Measurements from ENCODE around the gene PPCDC.
A peak's percentile ranks its signal among the peaks of the same experiment; 100 is the strongest.

Gene PPCDC

DNA sequence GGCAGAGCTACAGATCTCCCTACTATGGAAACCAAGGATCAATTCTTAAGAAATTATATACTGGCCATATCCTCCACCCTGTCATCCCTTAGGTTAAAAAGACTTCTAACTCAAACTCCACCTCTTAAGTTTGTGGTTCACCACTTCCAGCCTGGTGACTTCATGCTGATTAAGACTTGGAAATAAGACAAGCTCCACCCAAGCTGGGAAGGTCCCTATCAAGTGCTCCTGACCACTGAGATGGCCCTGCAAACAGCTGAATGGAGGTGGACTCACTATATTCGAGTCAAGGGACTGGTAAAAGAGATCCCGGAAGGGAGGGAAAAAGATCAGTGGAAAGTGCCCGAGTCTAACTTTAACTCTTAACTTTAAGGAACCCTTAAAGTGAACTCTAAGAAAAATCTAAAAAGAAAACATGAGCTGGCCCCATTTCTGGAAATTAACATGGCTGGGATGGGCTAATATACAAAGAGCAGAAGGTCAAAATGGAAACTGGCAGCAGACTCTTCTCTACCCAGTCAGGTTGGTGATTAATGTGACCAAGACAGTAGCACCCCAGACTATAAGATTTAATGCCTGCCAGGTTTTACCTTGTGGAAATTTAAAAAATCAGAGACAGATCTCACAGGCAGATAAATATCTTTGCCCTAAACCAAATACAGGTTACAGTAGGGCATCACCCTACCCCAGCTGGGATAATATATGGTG, 43.9 kb downstream of the PPCDC start:
- DNase-seq (peak; percentile 16), ATAC-seq (ENCODE audit: insufficient read depth, low read depth) (peak; percentile 70)
- Histone ChIP-seq H3K36me3 (ENCODE audit: insufficient read depth, low read length) (no peaks in the 10 kb centered on the region), H3K9me3 (ENCODE audit: insufficient read depth, low read length, severe bottlenecking) (no peaks in the 10 kb centered on the region), H3K79me2 (ENCODE audit: insufficient read depth, low read length) (no peaks in the 10 kb centered on the region), H3K9ac (ENCODE audit: low read depth, low read length) (no peak overlapping the region), H2AFZ (ENCODE audit: low read depth, low read length) (no peak overlapping the region), H4K20me1 (ENCODE audit: insufficient read depth, low read length) (no peaks in the 10 kb centered on the region), H3K27me3 (ENCODE audit: insufficient read depth, low read length, poor library complexity) (no peaks in the 10 kb centered on the region), H3K4me3 (ENCODE audit: low read depth in 1 of 2, low read length in 2 of 2) (no peak overlapping the region), H3K4me1 (ENCODE audit: insufficient read depth, low read length) (0 out of 2 replicates have a peak, but pooled peaks cover 8% of the 10 kb centered on the region), H3K27ac (ENCODE audit: low read length) (no peak overlapping the region), H3K4me2 (ENCODE audit: insufficient read depth, low read length) (no peak overlapping the region)
- no peak for TF ChIP-seq EZH2 (IDR thresholded peaks at IDR 0.05; ENCODE audit: borderline replicate concordance, low read depth, low read length, severe bottlenecking)
- TF ChIP-seq, protein P1, sequence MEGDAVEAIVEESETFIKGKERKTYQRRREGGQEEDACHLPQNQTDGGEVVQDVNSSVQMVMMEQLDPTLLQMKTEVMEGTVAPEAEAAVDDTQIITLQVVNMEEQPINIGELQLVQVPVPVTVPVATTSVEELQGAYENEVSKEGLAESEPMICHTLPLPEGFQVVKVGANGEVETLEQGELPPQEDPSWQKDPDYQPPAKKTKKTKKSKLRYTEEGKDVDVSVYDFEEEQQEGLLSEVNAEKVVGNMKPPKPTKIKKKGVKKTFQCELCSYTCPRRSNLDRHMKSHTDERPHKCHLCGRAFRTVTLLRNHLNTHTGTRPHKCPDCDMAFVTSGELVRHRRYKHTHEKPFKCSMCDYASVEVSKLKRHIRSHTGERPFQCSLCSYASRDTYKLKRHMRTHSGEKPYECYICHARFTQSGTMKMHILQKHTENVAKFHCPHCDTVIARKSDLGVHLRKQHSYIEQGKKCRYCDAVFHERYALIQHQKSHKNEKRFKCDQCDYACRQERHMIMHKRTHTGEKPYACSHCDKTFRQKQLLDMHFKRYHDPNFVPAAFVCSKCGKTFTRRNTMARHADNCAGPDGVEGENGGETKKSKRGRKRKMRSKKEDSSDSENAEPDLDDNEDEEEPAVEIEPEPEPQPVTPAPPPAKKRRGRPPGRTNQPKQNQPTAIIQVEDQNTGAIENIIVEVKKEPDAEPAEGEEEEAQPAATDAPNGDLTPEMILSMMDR (IDR thresholded peaks at IDR 0.05; ENCODE audit: borderline replicate concordance, extremely low read depth, low read length, poor library complexity, severe bottlenecking): no peak

DNA sequence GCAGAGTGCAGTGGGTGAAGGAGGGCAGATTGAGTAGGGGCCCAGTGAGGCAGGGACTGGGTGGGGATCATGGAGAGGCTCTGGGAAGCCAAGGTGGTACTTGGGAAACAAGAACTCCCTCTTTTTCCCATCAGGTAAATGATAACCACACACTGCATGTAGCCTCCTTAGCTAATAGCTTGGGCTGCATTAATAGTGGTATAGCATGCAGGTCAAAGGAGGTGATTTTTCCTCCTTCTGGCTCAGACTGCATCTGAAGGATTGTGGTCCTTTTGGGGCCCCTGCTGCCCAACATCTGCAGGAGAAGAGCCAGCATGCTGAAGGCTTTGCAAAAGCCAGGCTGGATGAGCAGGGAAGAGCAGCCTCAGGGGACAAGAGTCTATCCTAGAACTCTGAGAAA, 45.4 kb downstream of the PPCDC start:
- no peak overlapping the region for H3K9ac ChIP-seq (ENCODE audit: low read depth, low read length)
- 0 out of 2 replicates have a peak, but pooled peaks cover 8% of the 10 kb centered on the region for H3K4me1 ChIP-seq (ENCODE audit: insufficient read depth, low read length)
- H3K27ac ChIP-seq (ENCODE audit: low read length): no peak overlapping the region
- no peaks in the 10 kb centered on the region for H3K79me2 ChIP-seq (ENCODE audit: insufficient read depth, low read length)
- TF ChIP-seq, protein P1 (IDR thresholded peaks at IDR 0.05; ENCODE audit: borderline replicate concordance, extremely low read depth, low read length, poor library complexity, severe bottlenecking): no peak
- no peak for TF ChIP-seq EZH2 (IDR thresholded peaks at IDR 0.05; ENCODE audit: borderline replicate concordance, low read depth, low read length, severe bottlenecking)
- H3K36me3 ChIP-seq (ENCODE audit: insufficient read depth, low read length): no peaks in the 10 kb centered on the region
- H3K27me3 ChIP-seq (ENCODE audit: insufficient read depth, low read length, poor library complexity): no peaks in the 10 kb centered on the region
- H3K9me3 ChIP-seq (ENCODE audit: insufficient read depth, low read length, severe bottlenecking): no peaks in the 10 kb centered on the region
- ATAC-seq (ENCODE audit: insufficient read depth, low read depth): no peak
- no peak for DNase-seq
- H3K4me3 ChIP-seq (ENCODE audit: low read depth in 1 of 2, low read length in 2 of 2): no peak overlapping the region
- no peak overlapping the region for H3K4me2 ChIP-seq (ENCODE audit: insufficient read depth, low read length)
- no peak overlapping the region for H2AFZ ChIP-seq (ENCODE audit: low read depth, low read length)
- H4K20me1 ChIP-seq (ENCODE audit: insufficient read depth, low read length): no peaks in the 10 kb centered on the region

DNA sequence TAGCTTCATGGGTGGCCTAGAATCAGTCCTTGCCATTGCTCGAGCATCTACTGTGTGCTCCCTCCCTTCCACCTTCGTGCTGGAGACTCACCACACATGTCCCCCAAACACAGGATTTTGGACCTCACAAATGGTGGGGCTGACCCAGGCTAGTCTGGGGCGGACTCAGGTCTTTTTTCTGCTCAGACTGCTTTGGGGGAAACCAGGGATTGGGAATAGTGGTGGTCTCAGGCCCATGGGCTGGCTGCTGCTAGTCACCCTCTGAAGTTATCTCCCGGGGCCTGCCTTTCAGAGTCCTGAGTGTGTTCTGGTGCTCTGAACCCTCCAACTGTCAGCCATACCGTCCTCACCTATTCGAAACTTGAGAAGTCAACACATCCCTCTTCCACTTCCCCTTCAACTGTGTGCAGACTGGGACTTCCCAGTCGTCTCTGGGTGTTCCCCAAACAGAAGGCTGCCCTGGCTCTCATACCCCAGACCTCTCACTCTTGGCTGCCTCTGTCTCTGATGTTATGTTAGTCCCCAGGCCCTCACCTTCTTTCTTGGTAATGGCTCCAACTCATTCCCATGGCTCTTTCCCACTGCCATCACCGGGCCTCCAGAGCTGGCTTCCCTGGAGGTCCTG, 46.0 kb downstream of the PPCDC start:
- H3K9me3 ChIP-seq (ENCODE audit: insufficient read depth, low read length, severe bottlenecking): no peaks in the 10 kb centered on the region
- no peaks in the 10 kb centered on the region for H3K27me3 ChIP-seq (ENCODE audit: insufficient read depth, low read length, poor library complexity)
- DNase-seq (no peak), ATAC-seq (ENCODE audit: insufficient read depth, low read depth) (no peak)
- no peaks in the 10 kb centered on the region for H4K20me1 ChIP-seq (ENCODE audit: insufficient read depth, low read length)
- no peaks in the 10 kb centered on the region for H3K36me3 ChIP-seq (ENCODE audit: insufficient read depth, low read length)
- H3K4me3 ChIP-seq (ENCODE audit: low read depth in 1 of 2, low read length in 2 of 2): no peak overlapping the region
- H3K4me2 ChIP-seq (ENCODE audit: insufficient read depth, low read length): no peak overlapping the region
- H3K4me1 ChIP-seq (ENCODE audit: insufficient read depth, low read length): 0 out of 2 replicates have a peak, but pooled peaks cover 8% of the 10 kb centered on the region
- no peak for TF ChIP-seq EZH2 (IDR thresholded peaks at IDR 0.05; ENCODE audit: borderline replicate concordance, low read depth, low read length, severe bottlenecking)
- TF ChIP-seq, protein P1 (IDR thresholded peaks at IDR 0.05; ENCODE audit: borderline replicate concordance, extremely low read depth, low read length, poor library complexity, severe bottlenecking): no peak
- no peak overlapping the region for H3K27ac ChIP-seq (ENCODE audit: low read length)
- no peak overlapping the region for H2AFZ ChIP-seq (ENCODE audit: low read depth, low read length)
- H3K79me2 ChIP-seq (ENCODE audit: insufficient read depth, low read length): no peaks in the 10 kb centered on the region
- H3K9ac ChIP-seq (ENCODE audit: low read depth, low read length): no peak overlapping the region
